ENCODE results near the gene ALDOC. TPM values are rescaled to one million over a fixed set of nuclear protein-coding genes. Genes with fewer than 3 reads are reported as not detected.

The ALDOC gene
- total and polyA plus RNA-seq, 12 donors: 122 to 416 (median 282) TPM

GRCh38 chr17:28532050-28532960, 44.4 kb downstream of the ALDOC start:
- 75% methylated on average over 7 of the region's 7 CpGs for WGBS, 2 donors
- intact Hi-C loops (cut with DNase I): no loop called here
- no peak overlapping the region for H3K4me3 ChIP-seq
- DNase-seq (no peak), ATAC-seq (no peak)
- H3K9me3 ChIP-seq: no peaks in the 10 kb centered on the region
- peaks cover 0 to 12% (median 4%) of the 10 kb centered on the region in 7 donors for H3K27me3 ChIP-seq
- H3K27ac ChIP-seq: no peak overlapping the region
- H3K36me3 ChIP-seq: no peaks in the 10 kb centered on the region
- TF ChIP-seq, protein P1, sequence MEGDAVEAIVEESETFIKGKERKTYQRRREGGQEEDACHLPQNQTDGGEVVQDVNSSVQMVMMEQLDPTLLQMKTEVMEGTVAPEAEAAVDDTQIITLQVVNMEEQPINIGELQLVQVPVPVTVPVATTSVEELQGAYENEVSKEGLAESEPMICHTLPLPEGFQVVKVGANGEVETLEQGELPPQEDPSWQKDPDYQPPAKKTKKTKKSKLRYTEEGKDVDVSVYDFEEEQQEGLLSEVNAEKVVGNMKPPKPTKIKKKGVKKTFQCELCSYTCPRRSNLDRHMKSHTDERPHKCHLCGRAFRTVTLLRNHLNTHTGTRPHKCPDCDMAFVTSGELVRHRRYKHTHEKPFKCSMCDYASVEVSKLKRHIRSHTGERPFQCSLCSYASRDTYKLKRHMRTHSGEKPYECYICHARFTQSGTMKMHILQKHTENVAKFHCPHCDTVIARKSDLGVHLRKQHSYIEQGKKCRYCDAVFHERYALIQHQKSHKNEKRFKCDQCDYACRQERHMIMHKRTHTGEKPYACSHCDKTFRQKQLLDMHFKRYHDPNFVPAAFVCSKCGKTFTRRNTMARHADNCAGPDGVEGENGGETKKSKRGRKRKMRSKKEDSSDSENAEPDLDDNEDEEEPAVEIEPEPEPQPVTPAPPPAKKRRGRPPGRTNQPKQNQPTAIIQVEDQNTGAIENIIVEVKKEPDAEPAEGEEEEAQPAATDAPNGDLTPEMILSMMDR (IDR thresholded peaks at IDR 0.05): no peak
- no peaks in the 10 kb centered on the region for H3K4me1 ChIP-seq

- intact Hi-C loops (cut with DNase I): no loop called here
- TF ChIP-seq, protein P1 (IDR thresholded peaks at IDR 0.05): no peak
- Histone ChIP-seq H3K27ac (no peak overlapping the region), H3K4me1 (no peaks in the 10 kb centered on the region), H3K9me3 (no peaks in the 10 kb centered on the region), H3K36me3 (no peaks in the 10 kb centered on the region), H3K4me3 (no peak overlapping the region), H3K27me3 (peaks cover 0 to 12% (median 4%) of the 10 kb centered on the region in 7 donors)
- WGBS, 2 donors: 67 to 77% methylated on average over 7 of the region's 7 CpGs
- DNase-seq (no peak), ATAC-seq (no peak)
Measured at GRCh38 chr17:28530926-28531325, 45.8 kb downstream of the ALDOC start.

DNA sequence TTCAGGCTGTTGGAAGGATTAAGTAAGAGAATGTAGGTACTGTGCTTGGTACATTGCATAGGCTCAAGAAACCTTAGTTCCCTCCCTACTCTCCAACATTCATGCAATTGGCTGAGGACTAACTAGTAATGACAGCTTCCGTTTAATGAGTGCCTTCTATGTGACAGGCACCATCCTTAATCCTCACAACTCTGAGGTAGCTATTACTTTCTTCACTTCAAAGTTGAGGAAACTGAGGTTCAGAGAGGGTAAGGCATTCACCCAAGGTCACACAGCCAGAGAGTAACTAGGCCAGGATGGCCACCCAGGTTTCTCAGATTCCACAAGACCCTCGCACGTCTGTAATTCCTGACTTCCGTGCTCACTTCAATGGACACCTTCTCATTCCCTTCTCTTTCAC, 46.4 kb downstream of the ALDOC start:
- DNase-seq (no peak), ATAC-seq (no peak)
- Histone ChIP-seq H3K9me3 (no peaks in the 10 kb centered on the region), H3K27ac (no peak overlapping the region), H3K27me3 (peaks cover 0 to 12% (median 4%) of the 10 kb centered on the region in 7 donors), H3K36me3 (no peaks in the 10 kb centered on the region), H3K4me3 (no peak overlapping the region), H3K4me1 (no peaks in the 10 kb centered on the region)
- 76 to 83% methylated on average over 4 of the region's 4 CpGs for WGBS, 2 donors
- TF ChIP-seq, protein P1 (IDR thresholded peaks at IDR 0.05): no peak
- intact Hi-C loops (cut with DNase I): no loop called here

GRCh38 chr17:28529013-28529400, 47.7 kb downstream of the ALDOC start:
- H3K4me1 ChIP-seq: no peaks in the 10 kb centered on the region
- no peaks in the 10 kb centered on the region for H3K36me3 ChIP-seq
- TF ChIP-seq, protein P1 (IDR thresholded peaks at IDR 0.05): no peak
- no peak for ATAC-seq
- no peak overlapping the region for H3K4me3 ChIP-seq
- intact Hi-C loops (cut with DNase I): no loop called here
- H3K27me3 ChIP-seq: peaks cover 0 to 12% (median 4%) of the 10 kb centered on the region in 7 donors
- no peak overlapping the region for H3K27ac ChIP-seq
- DNase-seq: no peak
- H3K9me3 ChIP-seq: no peaks in the 10 kb centered on the region
- 83 to 88% methylated on average over 3 of the region's 3 CpGs for WGBS, 2 donors
